GM21528 (cell line): ENCODE measurements around the gene KLK5.
A peak's percentile ranks its signal among the peaks of the same experiment; 100 is the strongest.

Source experiments
- ATAC-seq: cut with Tn5 transposase; IDR thresholded peaks from one replicate; pipeline ENCODE4 v1.9.1; 2021; ENCODE audit warnings: mild to moderate bottlenecking, moderate library complexity; ENCODE audit not compliant: unreplicated experiment, low FRiP score

Gene KLK5

DNA sequence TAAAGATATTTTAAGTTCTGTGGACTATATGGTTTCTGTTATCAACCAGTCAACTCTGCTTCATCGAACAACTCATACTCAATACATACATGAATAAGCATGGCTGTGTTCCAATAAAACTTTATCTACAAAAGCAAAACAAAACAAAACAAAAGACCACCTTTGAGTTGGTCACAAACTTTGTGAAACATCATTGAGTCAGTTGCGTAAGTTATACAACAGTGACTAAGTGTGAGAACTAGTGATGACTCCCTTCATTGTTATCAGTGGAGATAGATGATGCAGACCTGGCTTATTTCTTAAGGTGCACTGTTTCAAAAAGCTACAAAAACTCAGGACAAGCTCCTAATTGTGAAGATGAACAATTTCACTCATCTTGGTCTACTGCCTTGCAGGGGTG is 27.1 kb downstream of the KLK5 start:
- ATAC-seq = no peak

DNA sequence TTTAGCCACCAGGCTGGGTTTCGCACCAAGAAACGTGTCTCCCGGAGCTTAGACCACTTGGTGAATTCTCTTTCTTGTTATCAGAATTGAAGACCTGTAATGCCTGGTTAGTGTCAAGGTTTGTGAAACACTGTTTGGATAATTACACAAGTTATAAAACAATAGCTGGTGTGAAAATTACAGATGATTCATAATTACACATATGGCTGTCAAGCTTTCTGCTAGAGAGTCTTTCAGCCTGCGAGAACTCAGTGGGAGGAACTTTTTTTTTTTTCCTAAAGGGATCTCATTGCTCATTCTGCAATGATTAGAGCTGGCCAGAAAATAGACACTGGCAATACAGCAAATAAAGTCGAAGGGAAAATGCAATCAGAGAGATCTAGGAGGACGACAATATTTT is 28.3 kb downstream of the KLK5 start:
- ATAC-seq = no peak

DNA sequence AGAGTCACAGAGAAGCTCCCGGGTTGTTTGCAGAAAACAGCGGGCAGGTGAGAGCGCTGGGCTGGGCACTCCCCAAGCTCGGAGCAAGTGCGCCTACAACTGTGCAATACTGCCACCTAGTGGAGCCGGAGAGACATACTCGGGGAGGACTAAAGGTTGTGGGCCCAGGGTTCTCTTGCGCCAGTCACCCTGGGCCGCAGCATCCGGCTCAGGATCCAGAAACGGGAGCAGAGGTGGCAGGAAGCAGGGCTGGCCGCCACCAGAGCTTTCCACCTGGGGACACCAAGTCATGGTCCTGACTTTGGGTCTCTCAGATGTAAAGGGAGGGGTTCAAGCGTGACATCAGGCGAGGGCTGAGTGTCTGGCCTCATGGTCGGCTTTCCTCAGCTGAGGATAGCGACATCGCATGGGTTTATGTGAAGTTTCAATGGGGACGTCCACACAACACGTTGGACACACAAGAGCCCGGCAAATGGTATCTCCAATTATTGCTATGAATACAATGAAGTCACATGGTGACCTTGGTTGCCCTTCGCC is 30.5 kb downstream of the KLK5 start:
- ATAC-seq = no peak

DNA sequence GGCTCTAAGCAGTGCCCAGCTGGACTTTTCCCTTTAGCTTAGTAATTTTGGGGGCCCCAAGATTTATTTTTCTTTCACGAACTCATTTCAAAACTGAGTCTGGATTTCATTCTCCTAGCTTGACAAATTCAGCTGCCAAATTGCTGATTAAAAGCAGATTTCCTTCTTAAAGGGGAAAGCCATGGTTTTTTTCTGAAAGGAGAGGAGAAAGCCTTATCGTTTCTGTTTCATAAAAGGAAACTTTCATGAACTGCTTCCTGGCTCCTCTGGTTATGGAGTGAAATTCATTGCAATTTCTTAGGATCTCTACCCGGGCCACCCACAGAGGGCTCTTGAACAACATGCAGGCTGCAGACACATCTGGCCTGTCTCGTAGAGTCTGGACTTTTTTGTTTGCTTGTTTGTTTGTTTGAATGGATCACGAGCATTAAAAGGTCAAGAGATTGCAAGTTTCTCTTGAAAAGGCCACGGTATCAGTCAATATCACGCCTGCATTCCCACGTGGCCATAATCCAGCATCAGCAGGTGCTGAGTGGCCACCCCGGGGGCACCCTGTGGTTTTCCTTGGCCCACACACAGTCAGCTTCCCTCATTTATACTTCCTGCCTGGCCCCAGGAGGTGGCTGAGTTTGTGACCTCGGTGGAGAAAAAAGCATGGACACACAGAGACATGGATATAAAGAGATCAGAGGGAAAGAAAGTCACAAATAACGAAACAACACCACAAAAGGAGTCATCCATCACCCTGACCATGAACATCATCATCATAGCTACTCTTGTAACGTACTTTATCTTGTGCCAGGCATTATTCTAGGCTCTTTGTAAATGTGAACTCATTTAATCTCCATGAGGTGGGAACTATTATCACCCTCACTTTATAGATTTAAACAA is 31.2 kb downstream of the KLK5 start:
- ATAC-seq = no peak

DNA sequence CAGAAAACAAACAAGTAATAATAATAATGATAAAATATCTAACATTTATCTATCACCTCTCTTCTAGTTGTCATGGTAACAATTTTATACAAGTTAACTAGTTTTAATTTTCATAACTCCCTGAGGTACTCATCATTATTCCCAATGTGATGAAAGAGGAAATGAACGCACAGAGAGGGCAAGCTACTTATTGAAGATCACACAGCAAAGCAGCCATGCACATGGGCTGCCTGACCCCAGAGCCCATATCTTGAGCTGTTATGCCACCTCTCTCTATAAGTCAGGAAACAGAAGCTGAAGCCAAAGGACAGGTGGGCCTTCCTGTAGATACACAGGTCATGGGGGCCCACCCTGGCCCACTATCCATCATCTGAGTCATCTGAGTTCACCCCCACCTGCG is 36.8 kb downstream of the KLK5 start:
- ATAC-seq = no peak

DNA sequence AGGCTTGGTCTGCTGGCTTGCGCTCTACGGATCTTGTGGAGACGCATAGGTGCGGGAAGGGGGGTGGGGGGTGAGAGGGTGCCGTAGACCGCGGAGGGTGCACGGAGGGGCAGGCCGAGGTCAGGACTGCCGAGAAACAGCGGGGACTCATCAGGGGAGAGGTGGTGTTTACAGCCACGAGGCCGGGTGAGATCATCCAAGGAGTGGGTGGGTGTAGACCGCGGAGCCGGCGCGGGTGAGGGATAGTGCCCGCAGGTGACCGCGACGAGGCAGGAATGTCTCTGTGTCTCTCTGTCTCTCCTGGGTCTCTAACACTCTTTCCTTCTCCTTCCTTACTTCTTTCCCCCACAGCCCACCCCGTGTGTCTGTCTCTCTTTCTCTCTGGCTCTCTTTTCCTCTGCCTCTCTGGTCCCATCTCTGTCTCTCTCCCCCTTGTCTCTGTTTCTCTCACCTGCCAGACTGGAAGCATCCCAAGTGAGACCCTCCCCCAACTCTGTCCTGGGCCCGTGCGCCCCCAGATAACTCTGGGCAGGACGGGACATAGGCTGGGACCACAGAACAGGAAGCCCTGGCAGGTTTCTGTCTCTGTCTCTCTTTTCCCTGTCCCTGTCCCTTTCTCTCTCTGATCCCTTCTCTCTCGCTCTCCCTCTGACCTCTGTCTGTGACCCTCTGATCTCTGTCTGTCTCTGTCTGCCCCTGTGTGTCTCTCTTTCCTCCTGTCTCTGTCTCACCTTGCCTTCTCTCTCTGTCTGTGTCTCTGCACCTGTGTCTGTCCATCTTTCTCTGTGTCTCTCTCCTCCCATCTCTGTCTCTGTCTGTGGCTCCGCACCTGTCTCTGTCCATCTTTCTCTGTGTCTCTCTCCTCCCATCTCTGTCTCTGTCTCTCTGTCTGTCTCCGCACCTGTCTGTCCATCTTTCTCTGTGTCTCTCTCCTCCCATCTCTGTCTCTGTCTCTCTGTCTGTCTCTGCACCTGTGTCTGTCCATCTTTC is 39.8 kb downstream of the KLK5 start:
- ATAC-seq = no peak

DNA sequence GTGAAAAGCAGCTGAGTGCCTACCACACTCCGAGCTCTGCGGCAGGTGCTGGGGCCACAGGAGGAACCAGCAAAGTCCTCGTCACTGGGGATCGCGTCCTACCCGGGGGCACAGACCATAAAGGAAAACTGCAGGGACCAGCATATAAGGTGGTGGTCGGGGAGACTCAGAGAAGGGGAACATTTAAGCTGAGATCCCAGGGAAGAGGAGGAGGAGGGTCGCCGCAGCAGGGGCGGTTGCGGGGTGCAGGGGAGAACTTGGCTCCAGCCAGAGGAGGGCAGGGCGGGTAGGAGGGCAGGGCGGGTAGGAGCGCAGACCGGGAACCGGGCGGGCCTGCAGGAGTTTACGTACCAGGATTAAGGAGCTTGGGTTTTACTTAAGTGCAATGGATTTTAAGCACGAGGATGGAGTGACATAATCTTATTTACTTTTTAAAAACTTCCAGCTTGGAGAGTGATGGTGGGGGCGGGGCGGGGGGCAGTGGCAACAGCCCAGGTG is 40.7 kb downstream of the KLK5 start:
- ATAC-seq = no peak

DNA sequence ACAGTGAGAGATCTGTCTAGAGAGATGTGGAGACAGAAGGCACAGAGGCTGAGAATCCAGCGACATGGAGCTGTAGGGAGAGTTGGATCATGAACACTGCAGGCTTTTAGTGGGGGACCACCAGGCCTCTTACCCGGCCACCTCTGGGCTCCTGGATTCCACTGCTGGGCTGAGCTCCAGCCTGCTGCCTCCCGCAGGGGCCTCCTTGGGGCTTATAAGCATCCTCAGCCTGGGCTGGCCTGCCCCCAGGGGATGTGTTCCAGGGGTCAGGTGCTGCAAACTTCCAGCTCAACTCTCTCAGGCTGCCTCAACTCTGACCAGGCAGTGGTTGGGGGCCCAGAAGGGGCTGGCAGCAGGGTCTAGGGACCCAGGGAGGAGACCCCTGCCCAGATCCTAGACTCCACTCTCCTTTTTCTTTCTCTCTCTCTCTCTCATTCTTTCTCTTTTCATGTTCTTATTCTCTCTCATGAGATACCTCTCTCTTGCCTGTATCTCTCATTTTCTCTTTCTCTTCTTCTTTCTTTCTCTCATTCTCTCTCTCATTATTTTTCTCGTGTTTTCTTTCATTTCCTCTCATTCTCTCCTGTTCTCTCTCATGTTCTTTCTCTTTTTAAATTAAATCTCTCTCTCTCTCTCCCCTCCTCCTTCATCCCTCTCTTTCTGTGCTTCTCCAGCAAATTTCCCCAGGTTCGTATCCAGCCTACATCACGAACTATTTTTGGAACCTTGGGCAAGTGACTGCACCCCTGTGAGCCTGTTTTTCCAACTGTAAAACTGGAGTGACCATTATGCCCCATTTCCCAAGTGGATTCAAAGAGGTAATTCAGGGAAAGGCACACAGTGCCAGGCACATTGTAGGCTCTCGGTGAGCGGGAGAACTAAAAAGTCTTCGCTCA is 41.4 kb downstream of the KLK5 start, which contains the start of gene KLK4:
Gene KLK4 (minus strand): TSS at position 190 of the 896 bp plus-strand sequence. CDS start 657 bp downstream, outside the sequence.
- no peak for ATAC-seq

DNA sequence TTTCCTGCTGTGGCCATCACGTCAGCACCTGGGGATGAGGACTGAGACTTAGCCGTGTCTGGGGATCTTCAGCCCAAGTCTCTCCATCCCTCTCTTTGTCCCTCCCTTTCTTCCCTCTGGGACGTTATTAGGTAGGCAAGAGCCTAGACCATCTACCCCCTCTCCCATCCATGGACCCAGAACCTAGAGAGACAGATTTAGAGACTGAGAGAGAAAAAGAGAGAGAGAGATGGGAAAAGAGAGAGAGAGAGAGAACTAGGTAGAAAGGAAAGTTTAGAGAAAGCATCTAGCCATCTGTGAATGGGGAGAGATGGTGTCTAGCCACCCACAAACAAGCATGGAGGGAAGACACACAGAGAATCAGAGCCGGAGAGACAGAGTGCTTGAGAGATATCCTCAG is 42.1 kb downstream of the KLK5 start:
- ATAC-seq = no peak

DNA sequence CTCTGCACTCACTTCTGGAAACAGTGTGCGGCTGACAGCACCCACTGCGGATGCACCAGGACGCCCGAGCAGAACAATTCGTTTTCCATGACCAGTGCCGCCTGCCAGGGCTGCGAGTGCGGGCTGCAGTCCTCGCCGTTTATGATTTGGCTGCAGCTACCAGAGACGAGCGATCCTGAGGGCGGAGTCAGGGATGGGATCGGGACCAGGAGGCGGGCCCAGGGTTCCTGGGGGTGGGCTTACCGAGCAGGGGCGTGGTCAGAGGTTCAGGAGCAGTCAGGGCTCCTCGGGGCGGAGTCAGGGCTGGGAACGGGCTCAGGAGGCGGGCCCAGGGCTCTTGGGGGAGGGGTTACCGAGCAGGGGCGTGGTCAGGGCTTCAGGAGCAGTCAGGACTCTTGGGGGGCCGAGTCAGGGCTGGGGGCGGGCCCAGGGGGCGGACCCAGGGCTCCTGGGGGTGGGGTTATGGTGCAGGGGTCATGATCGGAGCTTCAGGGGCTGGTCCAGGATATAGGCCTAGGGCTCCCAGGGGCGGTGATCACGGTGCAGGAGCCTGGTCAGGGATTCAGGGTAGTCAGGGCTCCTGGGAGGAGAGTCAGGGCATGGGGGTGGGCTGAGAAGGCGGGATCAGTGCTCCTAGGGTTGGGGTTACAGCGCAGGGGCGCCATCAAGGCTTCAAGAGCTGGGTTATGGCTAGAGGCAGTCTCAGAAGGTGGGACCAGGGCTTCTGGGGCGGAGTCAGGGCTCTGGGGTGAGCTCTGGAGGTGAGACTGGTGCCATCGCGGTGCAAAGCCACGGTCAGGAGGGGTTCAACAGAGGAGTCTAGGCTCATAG is 43.4 kb downstream of the KLK5 start:
- ATAC-seq = no peak

DNA sequence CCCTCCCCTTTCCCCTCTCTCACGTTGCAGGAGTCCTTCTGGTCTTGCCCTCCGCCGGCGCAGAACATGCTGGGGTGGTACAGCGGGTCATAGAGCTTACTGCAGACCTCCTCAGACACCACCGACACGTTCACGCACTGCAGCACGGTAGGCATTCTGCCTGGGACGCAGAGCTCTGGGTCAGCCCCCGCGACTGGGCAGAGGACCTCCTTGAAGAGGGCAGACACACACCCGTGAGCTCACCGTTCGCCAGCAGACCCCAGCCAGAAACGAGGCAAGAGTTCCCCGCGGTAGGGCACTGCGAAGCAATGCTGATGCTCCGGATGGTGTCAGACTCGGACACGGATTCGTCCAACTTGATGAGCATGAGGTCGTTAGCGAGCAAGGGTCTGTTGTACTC is 44.5 kb downstream of the KLK5 start:
- ATAC-seq = no peak

DNA sequence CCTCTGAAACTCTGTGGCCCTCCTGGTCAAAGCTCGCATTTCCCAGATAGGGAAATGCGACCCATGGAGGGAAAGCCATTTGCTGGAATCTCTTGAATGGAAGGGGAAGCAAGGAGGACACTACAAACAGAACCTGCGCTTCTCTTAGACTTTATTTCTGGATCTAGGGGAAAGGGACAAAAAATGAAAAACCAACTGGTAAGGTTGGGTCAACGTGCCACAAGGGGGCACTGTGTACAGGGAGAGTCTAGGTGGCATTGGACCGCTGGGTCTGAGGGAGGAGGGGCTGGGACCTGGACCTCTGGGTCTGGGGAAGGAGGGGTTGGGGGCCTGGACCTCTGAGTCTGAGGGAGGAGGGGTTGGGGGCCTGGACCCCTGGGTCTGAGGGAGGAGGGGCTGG is 46.6 kb downstream of the KLK5 start:
- ATAC-seq = no peak

DNA sequence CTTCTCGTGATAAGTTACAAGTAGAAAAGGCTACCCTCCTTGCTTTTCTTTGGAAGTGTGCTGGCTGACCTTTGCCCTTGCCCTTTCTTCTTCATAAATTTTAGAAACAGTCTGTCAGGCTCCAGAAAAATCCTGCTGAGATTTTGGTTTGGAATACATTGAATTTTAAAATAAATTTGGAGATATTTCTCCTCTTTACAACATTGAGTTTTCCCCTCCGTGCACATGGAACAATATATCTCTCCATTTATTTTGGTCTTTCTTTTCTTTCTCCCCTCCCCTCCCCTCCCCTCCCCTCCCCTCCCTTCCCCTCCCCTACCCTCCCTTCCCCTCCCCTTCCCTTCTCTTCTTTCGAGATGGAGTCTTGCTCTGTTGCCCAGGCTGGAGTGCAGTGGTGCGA is 50.2 kb downstream of the KLK5 start:
- ATAC-seq = no peak

DNA sequence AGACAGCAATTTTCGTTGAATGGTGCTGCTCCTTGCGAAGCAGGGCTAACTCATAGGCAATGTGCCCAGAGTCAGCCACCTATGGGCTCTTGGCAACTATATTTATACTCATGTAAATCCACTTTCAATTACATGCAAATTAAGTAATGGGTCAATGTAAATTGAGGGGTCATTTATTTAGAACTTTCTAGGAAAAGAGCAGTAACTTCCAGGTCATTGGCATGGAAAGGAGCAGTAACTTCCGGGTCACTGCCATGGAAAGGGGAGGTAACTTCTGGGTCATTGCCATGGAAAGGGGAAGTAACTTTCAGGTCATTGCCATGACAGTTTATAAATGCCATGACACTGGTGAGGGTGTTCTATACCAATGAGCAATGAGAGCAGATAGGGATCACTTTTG is 53.3 kb downstream of the KLK5 start:
- ATAC-seq = no peak

DNA sequence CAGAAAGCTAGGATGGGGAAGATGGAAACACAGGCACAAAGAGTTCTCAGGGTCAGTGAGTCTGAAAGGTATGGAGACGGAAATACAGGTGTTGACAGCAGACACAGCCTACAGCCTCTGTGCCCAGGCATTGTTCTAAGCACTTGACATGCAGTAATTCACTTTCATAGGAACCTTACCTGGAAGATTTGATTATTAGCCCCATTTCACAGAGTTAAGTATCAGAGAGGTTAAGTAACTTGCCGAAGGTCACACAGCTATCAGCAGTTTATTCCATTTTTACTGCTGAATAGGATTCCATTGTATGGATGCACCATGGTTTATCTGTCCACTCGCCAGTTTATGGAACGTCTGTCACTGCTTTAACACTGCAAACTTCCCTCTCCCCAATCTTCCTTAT is 54.8 kb downstream of the KLK5 start:
- ATAC-seq = no peak

DNA sequence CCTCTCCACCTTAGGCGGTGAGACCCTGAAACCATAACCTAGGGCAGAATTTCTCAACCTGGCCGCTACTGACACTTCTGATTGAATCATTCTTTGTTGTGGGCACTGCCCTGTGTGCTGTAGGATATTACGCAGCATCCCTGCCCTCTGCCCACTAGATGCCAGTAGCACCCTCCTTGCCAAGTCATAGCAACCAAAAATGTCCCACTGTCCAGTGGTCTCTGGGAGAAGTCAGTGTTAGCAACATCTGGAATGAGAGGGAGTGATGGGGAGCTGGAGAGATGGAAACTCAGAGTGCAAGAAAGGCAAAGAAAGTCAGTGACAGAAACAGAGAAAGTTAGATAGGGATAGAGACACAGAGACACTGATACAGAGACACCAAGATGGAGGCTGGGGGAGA is 55.2 kb downstream of the KLK5 start:
- no peak for ATAC-seq

DNA sequence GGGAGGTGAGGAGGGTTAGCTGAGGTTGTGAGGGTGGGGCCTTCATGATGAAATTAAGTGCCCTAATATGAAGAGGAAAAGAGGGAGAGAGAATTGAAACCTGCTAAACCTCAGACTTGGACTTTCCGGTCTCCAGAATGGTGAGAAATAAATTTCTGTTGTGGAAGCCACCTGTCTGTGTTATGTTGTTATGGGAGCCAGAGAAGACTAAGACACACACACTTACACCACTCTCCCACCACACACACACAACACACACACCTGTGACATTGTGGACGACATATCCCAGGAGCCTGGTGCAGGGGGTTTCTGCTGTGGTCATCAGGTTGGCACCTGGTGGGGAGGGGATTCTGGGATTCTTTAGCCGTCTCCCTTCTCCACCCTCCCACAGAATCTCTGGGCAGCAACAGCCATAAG is 55.6 kb downstream of the KLK5 start:
- peak; percentile 29 for ATAC-seq

DNA sequence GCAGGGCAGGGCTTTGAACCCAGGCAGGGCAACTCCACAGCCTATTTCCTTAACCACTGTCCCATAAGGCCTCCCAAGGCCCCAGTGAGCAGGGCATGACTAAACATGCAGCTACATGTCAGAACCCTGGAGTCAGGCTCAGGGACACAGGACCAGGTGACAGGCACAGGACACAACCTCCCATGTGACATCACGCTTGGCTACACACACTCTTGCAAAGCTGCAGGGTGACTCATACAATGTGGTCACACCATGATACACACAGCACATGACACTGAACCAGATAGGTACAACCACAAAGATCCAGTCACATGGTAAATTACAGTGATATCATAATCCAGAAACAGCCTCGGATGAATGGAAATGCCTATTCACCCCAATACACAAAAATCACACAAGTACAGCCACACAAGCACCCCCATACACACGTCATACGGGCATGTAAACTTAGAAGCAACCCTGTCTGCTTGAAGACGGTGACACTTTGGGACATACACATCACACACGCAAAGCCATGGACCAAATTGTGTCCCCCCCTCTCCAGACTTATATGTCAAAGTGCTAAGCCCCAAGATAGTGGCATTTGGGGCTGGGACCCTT is 56.1 kb downstream of the KLK5 start:
- ATAC-seq = peak; percentile 73
